Left ventricle myocardium inferior (tissue), 1 donor: ENCODE results near the gene FARP1. TPM values are rescaled to one million over a fixed set of nuclear protein-coding genes. Genes with fewer than 3 reads are reported as not detected.

Experiments used
- DNase-seq: peaks from one replicate; pipeline ENCODE4 v3.0.0-alpha.2; 2020
- H3K27ac ChIP-seq: fragments of 200-600 bp; replicated peaks from 2 replicates; pipeline ENCODE4 v1.8.0; 2021
- H3K27me3 ChIP-seq: fragments of 200-600 bp; 2 replicates; pipeline ENCODE4 v1.8.0; 2021; ENCODE audit warnings: low read depth
- H3K36me3 ChIP-seq: fragments of 200-600 bp; 2 replicates; pipeline ENCODE4 v1.8.0; 2021
- H3K4me1 ChIP-seq: fragments of 200-600 bp; 2 replicates; pipeline ENCODE4 v1.8.0; 2021
- H3K4me3 ChIP-seq: fragments of 200-600 bp; 2 replicates; pipeline ENCODE4 v1.8.0; 2021; ENCODE audit warnings: mild to moderate bottlenecking, moderate library complexity
- H3K9me3 ChIP-seq: fragments of 200-600 bp; replicated peaks from 2 replicates; pipeline ENCODE4 v1.8.0; 2021
- intact Hi-C: fragments of 100-400 bp; cut with micrococcal nuclease; formaldehyde crosslinking; loops from one replicate; pipeline ENCODE4 v1.11.0; 2022
- total RNA-seq: library from RNA; stranded (reverse); fragmentation: NEBNext Ultra II Directional; extraction: Animal tissue kit (Norgen Biotek cat#: 25700); gene quantifications from one replicate; pipeline ENCODE4 v1.2.1, GENCODE V29; 2021
- TF ChIP-seq, protein P1 (sequence below): fragments of 200-600 bp; IDR thresholded peaks from 2 replicates; pipeline ENCODE4 v1.8.0; 2021; ENCODE audit warnings: antibody characterized with exemption, mild to moderate bottlenecking, borderline replicate concordance
- donor health status: DM: no; HTN: yes; CAD: no; lungs with severe emphysema.

Gene FARP1
- total RNA-seq, 1 donor from 2014 or later = 17.6 TPM

DNA sequence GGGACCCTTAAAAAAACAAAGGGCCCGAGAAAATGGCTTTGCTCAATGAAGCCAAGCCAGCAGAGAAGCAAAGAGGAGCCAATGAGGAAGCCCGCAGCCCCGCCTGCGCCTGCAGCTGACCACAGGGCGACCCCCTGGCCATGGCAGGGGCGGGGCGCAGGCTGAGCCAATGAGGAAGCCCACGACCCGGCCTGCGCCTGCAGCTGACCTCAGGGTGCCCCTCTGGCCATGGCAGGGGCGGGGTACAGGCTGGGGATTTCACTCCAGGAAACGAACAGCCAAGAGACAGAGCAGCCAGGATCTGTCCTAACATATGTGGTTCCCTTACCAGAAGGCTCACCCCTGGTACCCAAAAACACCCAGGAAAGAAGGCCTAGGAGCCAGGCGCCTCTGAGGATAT lies 332.6 kb downstream of the FARP1 start:
- no peak for DNase-seq
- no peak overlapping the region for H3K4me3 ChIP-seq
- no peaks in the 10 kb centered on the region for H3K9me3 ChIP-seq
- H3K36me3 ChIP-seq = peaks cover 11% of the 10 kb centered on the region
- peak overlapping the region; percentile 57 for H3K27ac ChIP-seq
- no peaks in the 10 kb centered on the region for H3K27me3 ChIP-seq
- H3K4me1 ChIP-seq = peaks cover 82% of the 10 kb centered on the region
- intact Hi-C loops = no loop called here
- TF ChIP-seq, protein P1, sequence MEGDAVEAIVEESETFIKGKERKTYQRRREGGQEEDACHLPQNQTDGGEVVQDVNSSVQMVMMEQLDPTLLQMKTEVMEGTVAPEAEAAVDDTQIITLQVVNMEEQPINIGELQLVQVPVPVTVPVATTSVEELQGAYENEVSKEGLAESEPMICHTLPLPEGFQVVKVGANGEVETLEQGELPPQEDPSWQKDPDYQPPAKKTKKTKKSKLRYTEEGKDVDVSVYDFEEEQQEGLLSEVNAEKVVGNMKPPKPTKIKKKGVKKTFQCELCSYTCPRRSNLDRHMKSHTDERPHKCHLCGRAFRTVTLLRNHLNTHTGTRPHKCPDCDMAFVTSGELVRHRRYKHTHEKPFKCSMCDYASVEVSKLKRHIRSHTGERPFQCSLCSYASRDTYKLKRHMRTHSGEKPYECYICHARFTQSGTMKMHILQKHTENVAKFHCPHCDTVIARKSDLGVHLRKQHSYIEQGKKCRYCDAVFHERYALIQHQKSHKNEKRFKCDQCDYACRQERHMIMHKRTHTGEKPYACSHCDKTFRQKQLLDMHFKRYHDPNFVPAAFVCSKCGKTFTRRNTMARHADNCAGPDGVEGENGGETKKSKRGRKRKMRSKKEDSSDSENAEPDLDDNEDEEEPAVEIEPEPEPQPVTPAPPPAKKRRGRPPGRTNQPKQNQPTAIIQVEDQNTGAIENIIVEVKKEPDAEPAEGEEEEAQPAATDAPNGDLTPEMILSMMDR = no peak

DNA sequence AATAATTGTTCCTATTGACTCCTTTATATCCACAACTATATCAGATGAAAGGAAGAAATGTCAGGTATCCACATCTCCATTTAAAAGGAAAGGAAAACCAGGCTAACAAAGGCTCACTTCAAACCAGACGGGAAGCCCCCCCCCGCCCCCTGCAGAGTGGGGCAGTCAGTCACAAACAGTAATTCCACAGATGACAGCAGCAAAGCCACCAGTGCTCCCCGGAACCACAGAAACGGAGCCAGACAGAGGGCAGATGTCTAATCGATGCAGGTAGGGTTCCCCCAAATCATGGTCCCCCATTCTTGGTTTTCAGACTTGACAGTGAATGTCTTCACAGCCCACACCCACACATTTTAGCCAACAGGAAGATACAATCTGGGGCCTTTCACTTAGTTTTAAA lies 333.2 kb downstream of the FARP1 start:
- peak overlapping the region; percentile 57 for H3K27ac ChIP-seq

DNA sequence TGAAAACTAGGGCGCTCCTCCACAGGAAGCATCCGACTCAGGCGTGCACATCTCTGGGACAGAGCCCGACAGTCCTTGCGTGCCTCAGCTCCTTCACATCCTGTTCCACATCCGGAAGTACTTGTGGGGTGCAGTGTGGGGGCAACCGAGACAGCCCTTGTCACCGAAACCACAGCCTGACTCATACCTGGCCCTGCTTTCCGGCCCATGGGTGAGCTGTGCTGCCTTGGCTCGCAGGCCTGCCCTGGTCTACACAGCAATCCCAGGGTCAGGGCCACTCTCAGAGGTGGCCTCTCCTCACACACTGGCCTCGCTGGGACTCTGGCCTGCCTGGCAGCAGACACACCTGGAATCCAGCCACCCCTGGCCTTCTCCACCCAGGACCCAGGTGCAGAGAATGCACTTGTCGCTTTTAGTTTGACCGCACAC lies 333.7 kb downstream of the FARP1 start:
- peak; percentile 45 for DNase-seq

More for the DNA sequence above, 333.2 kb downstream of the FARP1 start:
- Histone ChIP-seq H3K27me3 (no peaks in the 10 kb centered on the region), H3K4me1 (peaks cover 86% of the 10 kb centered on the region), H3K36me3 (peaks cover 11% of the 10 kb centered on the region), H3K9me3 (no peaks in the 10 kb centered on the region), H3K4me3 (no peak overlapping the region)
- TF ChIP-seq, protein P1 = no peak
- DNase-seq = no peak
- intact Hi-C loops = no loop called here

DNA sequence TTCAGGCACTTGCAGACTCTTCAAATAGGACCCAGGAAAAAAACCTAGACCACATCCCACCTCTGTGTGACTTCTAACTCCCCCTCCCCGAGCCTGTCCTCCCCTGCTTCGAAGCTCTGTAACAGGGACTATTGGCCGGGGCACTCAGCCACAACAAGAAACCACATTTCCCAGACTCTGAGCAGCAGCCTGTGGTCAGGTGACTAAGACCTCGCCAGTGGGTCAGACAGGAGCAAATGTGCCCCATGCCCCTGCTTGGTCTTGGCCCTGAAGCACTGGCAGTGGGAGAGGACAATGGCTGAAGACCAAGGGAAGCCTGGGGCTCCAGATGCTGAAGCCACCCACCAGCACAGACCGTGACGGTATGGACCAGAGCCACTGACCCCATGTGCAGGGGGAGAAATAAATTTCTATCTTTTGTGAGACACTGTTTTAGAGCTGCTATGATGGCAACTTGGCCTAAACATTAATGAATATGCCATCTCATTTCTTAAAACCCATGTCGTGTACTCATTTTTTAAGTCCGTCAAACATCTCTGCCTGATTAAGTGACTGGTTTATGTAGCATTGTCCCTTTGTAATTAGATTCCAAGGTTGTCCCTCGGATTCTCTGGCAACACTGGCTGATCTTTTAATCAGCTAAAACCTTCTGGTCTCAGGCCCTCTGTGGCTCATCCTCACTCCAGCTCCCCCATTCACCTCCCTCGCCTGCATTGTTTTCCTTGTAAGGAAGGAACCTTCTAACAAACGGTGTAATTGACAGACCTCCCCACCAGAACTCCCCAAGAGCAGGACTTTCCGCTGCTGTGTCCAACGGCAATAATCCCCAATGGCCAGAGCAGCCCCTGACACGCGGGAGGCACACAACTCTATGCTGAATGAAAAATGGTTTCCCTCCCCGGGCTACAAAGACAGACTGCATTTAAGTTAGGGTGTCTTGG lies 335.6 kb downstream of the FARP1 start:
- intact Hi-C loops = no loop called here
- TF ChIP-seq, protein P1 = no peak

More for the DNA sequence above, 333.7 kb downstream of the FARP1 start:
- H3K36me3 ChIP-seq = peaks cover 11% of the 10 kb centered on the region
- peak overlapping the region; percentile 57 for H3K27ac ChIP-seq
- no peaks in the 10 kb centered on the region for H3K9me3 ChIP-seq
- intact Hi-C loops = no loop called here
- H3K4me1 ChIP-seq = peaks cover 86% of the 10 kb centered on the region
- H3K4me3 ChIP-seq = no peak overlapping the region
- TF ChIP-seq, protein P1 = no peak
- no peaks in the 10 kb centered on the region for H3K27me3 ChIP-seq

DNA sequence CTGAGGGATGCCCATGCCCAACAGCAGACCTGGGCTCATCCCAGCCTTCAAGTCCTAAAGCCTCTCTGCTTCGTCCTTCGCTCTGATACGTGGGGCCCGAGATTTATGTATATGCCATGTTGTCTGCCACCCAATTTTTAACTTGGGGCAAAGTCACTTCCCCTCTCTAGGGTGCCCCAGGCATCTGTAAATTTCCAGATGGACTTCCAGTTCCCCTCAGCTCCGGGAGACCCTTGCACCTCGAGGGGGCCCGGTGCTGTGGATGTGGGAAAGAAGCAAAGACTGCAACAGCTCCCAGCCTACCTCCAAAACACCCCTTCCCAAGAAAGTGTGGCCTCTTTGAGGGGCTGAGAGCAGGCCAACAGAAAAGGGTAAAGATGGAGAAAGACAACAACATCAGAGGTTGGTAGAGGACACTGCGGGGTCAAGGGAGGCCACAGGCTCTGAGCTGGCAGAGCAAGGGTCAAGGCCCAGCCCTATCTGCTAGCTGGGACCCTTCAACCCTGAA lies 336.7 kb downstream of the FARP1 start:
- intact Hi-C loops = loop anchor here (10.0 kb wide), 1 partner anchor 95 kb away; the partner anchor contains the start of gene STK24
- H3K4me3 ChIP-seq = no peak overlapping the region
- TF ChIP-seq, protein P1 = no peak
- no peaks in the 10 kb centered on the region for H3K27me3 ChIP-seq
- peaks cover 6% of the 10 kb centered on the region for H3K36me3 ChIP-seq
- H3K9me3 ChIP-seq = no peaks in the 10 kb centered on the region
- peaks cover 97% of the 10 kb centered on the region for H3K4me1 ChIP-seq
- no peak overlapping the region for H3K27ac ChIP-seq
- no peak for DNase-seq

More for the DNA sequence above, 335.6 kb downstream of the FARP1 start:
- Histone ChIP-seq H3K36me3 (peaks cover 11% of the 10 kb centered on the region), H3K27ac (no peak overlapping the region), H3K9me3 (no peaks in the 10 kb centered on the region), H3K4me1 (peaks cover 94% of the 10 kb centered on the region), H3K27me3 (no peaks in the 10 kb centered on the region), H3K4me3 (no peak overlapping the region)
- DNase-seq = no peak
